HG03565 (cell line): ENCODE results near the gene TMEM132D.
"Not testable (repeated sequence)": the region's sequence is repeated elsewhere in the genome, so short reads cannot be mapped to it uniquely, and the experiment has no call there.

ENCODE experiments used
- ATAC-seq: cut with Tn5 transposase; IDR thresholded peaks from one replicate; pipeline ENCODE4 v1.9.1; 2021; ENCODE audit warnings: mild to moderate bottlenecking, moderate library complexity; ENCODE audit not compliant: unreplicated experiment

TMEM132D gene

GRCh38 chr12:129604506-129604905 lies 299.3 kb downstream of the TMEM132D start:
- no peak for ATAC-seq

GRCh38 chr12:129599406-129599805 lies 304.4 kb downstream of the TMEM132D start:
- ATAC-seq = no peak

GRCh38 chr12:129594098-129594497 lies 309.7 kb downstream of the TMEM132D start:
- ATAC-seq = no peak

- ATAC-seq = no peak
Observed at GRCh38 chr12:129592449-129592848, 311.4 kb downstream of the TMEM132D start.

GRCh38 chr12:129589503-129589902 lies 314.3 kb downstream of the TMEM132D start:
- ATAC-seq = no peak

GRCh38 chr12:129588142-129588541 lies 315.7 kb downstream of the TMEM132D start:
- ATAC-seq = no peak

- ATAC-seq = no peak
Observed at GRCh38 chr12:129585296-129585695, 318.5 kb downstream of the TMEM132D start.

GRCh38 chr12:129579879-129580278 lies 323.9 kb downstream of the TMEM132D start:
- no peak for ATAC-seq

GRCh38 chr12:129571901-129572494 lies 331.8 kb downstream of the TMEM132D start:
- no peak for ATAC-seq

- no peak for ATAC-seq
Observed at GRCh38 chr12:129570796-129571400, 332.9 kb downstream of the TMEM132D start.

- ATAC-seq = no peak
Observed at GRCh38 chr12:129566800-129567199, 337.0 kb downstream of the TMEM132D start.

GRCh38 chr12:129564768-129565167 lies 339.1 kb downstream of the TMEM132D start:
- no peak for ATAC-seq

- ATAC-seq = no peak
Observed at GRCh38 chr12:129563266-129563665, 340.6 kb downstream of the TMEM132D start.

GRCh38 chr12:129561304-129561703 lies 342.5 kb downstream of the TMEM132D start:
- ATAC-seq = no peak

GRCh38 chr12:129559776-129560175 lies 344.0 kb downstream of the TMEM132D start:
- no peak for ATAC-seq

- no peak for ATAC-seq
Observed at GRCh38 chr12:129558036-129558435, 345.8 kb downstream of the TMEM132D start.

GRCh38 chr12:129556082-129556481 lies 347.7 kb downstream of the TMEM132D start:
- ATAC-seq = no peak

GRCh38 chr12:129552996-129553750 lies 350.7 kb downstream of the TMEM132D start:
- no peak for ATAC-seq

- no peak for ATAC-seq
Observed at GRCh38 chr12:129551441-129551840, 352.4 kb downstream of the TMEM132D start.

- ATAC-seq = no peak
Observed at GRCh38 chr12:129550353-129550752, 353.5 kb downstream of the TMEM132D start.

- ATAC-seq = no peak
Observed at GRCh38 chr12:129549656-129550055, 354.2 kb downstream of the TMEM132D start.

- ATAC-seq = not testable (repeated sequence)
Observed at GRCh38 chr12:129549020-129549419, 354.8 kb downstream of the TMEM132D start.
